Loucy (cell line): Measurements from ENCODE around the gene CENPB.

Source experiments
- H2AFZ ChIP-seq: fragments of 200-600 bp; sonication (generic); 2 replicates; pipeline ENCODE4 v1.6.0; 2016; ENCODE audit warnings: antibody characterized with exemption, mild to moderate bottlenecking, low read length, moderate library complexity
- H3F3A ChIP-seq: fragments of 200-600 bp; 2 replicates; pipeline ENCODE4 v1.6.0; 2016; ENCODE audit warnings: antibody characterized with exemption, low read depth, mild to moderate bottlenecking
- H3K27me3 ChIP-seq: fragments of 200-600 bp; sonication (generic); 2 replicates; pipeline ENCODE4 v1.6.1; 2014; ENCODE audit warnings: low read length, mild to moderate bottlenecking; ENCODE audit not compliant: insufficient read depth, poor library complexity, severe bottlenecking
- H3K36me3 ChIP-seq: fragments of 200-600 bp; sonication (generic); 2 replicates; pipeline ENCODE4 v1.6.1; 2016; ENCODE audit warnings: low read length; ENCODE audit not compliant: insufficient read depth
- H3K4me1 ChIP-seq: fragments of 200-600 bp; sonication (generic); 2 replicates; pipeline ENCODE4 v1.5.1; 2014; ENCODE audit warnings: low read length, mild to moderate bottlenecking; ENCODE audit not compliant: insufficient read depth, poor library complexity, severe bottlenecking
- H3K4me2 ChIP-seq: fragments of 200-600 bp; sonication (generic); 2 replicates; pipeline ENCODE4 v1.6.0; 2014; ENCODE audit warnings: antibody characterized with exemption, low read length, low read depth, mild to moderate bottlenecking; ENCODE audit not compliant: poor library complexity, severe bottlenecking
- H3K4me3 ChIP-seq: fragments of 200-600 bp; sonication (generic); 2 replicates; pipeline ENCODE4 v1.5.1; 2014; ENCODE audit warnings: low read length, mild to moderate bottlenecking, mixed read lengths; ENCODE audit not compliant: poor library complexity, severe bottlenecking
- H3K79me2 ChIP-seq: fragments of 200-600 bp; sonication (generic); 2 replicates; pipeline ENCODE4 v1.6.1; 2014; ENCODE audit warnings: low read length; ENCODE audit not compliant: insufficient read depth
- H3K9ac ChIP-seq: fragments of 200-600 bp; sonication (generic); 2 replicates; pipeline ENCODE4 v1.6.0; 2014; ENCODE audit warnings: mild to moderate bottlenecking, low read depth, low read length, moderate library complexity; ENCODE audit not compliant: poor library complexity, severe bottlenecking
- H3K9me2 ChIP-seq: fragments of 200-600 bp; sonication (generic); replicated peaks from 2 replicates; pipeline ENCODE4 v1.6.1; 2016; ENCODE audit warnings: low read depth, low read length, mixed read lengths
- H3K9me3 ChIP-seq: fragments of 200-600 bp; sonication (generic); 2 replicates; pipeline ENCODE4 v1.6.1; 2014; ENCODE audit warnings: mild to moderate bottlenecking, antibody characterized with exemption, low read length, low read depth; ENCODE audit not compliant: insufficient read depth
- H4K20me1 ChIP-seq: fragments of 200-600 bp; sonication (generic); 2 replicates; pipeline ENCODE4 v1.6.0; 2014; ENCODE audit warnings: antibody characterized with exemption, low read length, mild to moderate bottlenecking; ENCODE audit not compliant: insufficient read depth, poor library complexity, severe bottlenecking
- EZH2phosphoT487 ChIP-seq: fragments of 200-600 bp; IDR thresholded peaks from 2 replicates; pipeline ENCODE4 v1.6.1; 2018; ENCODE audit warnings: antibody characterized with exemption, mild to moderate bottlenecking, moderate library complexity, borderline replicate concordance
- TF ChIP-seq, protein P1 (sequence below): fragments of 200-600 bp; sonication (generic); conservative IDR thresholded peaks from 2 replicates; pipeline ENCODE4 v1.5.1; 2014; ENCODE audit warnings: mild to moderate bottlenecking, antibody characterized with exemption, low read length

The CENPB gene

DNA sequence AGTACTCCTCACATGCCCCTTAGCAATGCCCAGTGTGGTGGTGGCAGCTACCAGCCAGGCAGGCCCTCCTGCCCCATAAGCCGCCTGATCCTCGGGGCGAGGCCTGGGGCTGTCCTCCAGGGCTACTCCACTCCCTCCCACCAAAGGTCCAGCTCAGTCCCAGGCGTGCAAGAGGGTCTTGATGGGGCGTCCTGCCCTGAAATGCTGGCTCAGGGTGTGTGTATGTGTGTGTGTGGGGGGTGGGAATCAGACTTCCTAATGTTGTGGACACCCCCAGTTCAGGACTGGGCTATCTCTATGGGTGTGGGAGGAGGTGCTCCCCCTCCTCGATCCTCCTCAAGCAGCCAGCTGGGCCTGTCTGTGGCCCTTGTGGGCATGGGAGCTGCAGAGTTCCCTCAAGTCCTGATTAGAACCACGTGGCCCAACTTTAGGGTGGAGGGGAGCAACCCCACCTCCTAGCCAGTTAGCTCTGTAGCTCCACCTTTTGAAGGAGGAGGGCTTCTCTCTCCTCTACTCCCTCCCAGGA lies 46.6 kb downstream of the CENPB start:
- Histone ChIP-seq H2AFZ (no peak overlapping the region), H3K9me2 (no peaks in the 10 kb centered on the region), H3K36me3 (no peaks in the 10 kb centered on the region), H3K4me3 (no peak overlapping the region), H3K27me3 (no peaks in the 10 kb centered on the region), H3K4me2 (no peak overlapping the region), H3K4me1 (peaks cover 8% of the 10 kb centered on the region), H3K9me3 (no peaks in the 10 kb centered on the region), H3F3A (no peaks in the 10 kb centered on the region), H3K79me2 (no peaks in the 10 kb centered on the region), H4K20me1 (no peaks in the 10 kb centered on the region), H3K9ac (no peak overlapping the region)
- no peak for TF ChIP-seq EZH2phosphoT487
- TF ChIP-seq, protein P1, sequence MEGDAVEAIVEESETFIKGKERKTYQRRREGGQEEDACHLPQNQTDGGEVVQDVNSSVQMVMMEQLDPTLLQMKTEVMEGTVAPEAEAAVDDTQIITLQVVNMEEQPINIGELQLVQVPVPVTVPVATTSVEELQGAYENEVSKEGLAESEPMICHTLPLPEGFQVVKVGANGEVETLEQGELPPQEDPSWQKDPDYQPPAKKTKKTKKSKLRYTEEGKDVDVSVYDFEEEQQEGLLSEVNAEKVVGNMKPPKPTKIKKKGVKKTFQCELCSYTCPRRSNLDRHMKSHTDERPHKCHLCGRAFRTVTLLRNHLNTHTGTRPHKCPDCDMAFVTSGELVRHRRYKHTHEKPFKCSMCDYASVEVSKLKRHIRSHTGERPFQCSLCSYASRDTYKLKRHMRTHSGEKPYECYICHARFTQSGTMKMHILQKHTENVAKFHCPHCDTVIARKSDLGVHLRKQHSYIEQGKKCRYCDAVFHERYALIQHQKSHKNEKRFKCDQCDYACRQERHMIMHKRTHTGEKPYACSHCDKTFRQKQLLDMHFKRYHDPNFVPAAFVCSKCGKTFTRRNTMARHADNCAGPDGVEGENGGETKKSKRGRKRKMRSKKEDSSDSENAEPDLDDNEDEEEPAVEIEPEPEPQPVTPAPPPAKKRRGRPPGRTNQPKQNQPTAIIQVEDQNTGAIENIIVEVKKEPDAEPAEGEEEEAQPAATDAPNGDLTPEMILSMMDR = no peak

DNA sequence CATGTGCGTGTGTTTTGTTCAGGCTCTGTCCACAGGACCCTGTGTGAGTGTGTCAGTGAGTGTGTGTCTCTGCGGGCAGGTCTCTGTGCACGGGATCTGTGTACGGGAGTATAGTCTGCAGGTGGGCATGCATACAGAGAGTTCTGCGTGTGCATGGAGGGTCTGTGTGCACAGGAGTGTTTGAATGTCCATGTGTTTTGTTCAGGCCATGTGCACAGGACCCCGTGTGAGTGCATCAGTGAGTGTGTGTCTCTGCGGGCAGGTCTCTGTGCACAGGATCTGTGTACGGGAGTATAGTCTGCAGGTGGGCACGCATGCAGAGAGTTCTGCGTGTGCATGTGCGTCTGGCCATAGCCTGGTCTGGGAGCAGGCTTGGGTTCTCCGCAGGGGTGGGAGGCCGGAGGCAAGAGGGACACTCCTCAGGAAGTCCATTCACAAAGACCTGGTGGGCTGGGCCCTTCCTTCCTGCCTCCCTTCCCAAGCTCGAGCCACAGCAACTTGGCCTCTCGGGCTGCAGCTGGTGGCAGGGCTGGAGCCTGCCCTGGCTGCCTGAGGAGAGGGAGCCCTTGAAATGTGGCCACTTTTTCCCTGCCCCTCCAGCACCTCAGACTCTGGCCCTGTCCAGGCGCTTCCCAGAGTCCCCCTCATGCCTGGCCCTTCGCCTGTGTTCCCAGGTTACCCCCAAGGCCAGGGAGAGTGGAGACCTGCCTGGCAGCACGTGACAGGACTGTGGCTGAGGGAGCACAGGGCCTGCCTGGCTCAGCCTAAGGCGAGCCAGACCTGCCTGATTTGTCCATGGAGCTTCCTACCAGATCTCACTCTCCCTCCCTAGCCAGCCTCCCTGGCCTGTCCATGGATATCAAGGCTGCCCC lies 47.2 kb downstream of the CENPB start:
- Histone ChIP-seq H3K9ac (no peak overlapping the region), H3K9me2 (no peaks in the 10 kb centered on the region), H3K4me3 (no peak overlapping the region), H3K27me3 (no peaks in the 10 kb centered on the region), H3K4me2 (no peak overlapping the region), H3K36me3 (no peaks in the 10 kb centered on the region), H3F3A (no peaks in the 10 kb centered on the region), H3K4me1 (peaks cover 3% of the 10 kb centered on the region), H3K79me2 (no peaks in the 10 kb centered on the region), H4K20me1 (no peaks in the 10 kb centered on the region), H2AFZ (no peak overlapping the region), H3K9me3 (no peaks in the 10 kb centered on the region)
- no peak for TF ChIP-seq EZH2phosphoT487
- TF ChIP-seq, protein P1 = no peak

DNA sequence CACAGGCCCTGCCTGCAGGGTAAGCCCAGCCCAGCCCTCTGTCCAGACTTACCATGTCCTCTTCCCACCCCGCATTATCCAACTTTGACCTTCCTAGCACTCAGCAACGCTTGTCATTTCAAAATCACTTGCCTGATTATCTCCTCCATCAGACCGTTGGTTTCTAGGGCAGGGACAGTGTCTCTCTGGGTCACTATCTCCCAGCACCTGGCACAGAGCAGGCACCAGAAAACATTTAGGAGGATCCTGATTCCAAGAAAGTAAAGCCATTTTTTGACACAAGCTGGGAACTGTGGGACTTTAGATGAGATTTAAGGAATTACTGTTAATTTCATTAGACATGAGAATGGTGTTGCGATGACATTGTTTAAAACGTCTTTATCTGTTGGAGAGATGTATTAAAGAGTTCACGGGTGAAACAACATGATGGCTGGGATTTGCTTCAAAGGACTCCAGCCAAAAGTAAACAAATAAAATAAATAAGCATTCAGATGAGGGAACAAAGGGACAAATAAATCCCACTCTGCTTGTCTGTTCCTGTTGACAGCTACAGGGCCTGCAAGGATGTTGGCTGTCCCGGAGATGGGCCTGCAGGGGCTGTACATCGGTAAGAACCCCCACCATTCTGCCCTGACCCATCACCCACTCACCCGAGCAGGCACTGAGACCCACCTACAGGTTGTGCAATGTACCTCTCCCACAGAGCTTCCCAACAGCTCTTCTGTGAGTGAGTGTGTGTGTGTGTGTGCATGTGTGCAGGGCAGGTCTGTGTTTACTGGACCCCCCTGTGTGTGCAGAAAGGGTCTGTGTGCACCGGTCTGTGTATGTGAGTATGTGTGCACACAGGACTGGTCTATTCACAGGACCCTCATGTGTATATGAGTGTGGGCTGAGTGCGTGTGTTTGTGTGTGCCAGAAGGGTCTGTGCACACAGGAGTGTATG lies 48.2 kb downstream of the CENPB start:
- no peak overlapping the region for H3K9ac ChIP-seq
- H3K36me3 ChIP-seq = no peaks in the 10 kb centered on the region
- H3K4me1 ChIP-seq = no peaks in the 10 kb centered on the region
- H4K20me1 ChIP-seq = no peaks in the 10 kb centered on the region
- no peaks in the 10 kb centered on the region for H3K27me3 ChIP-seq
- H3K9me3 ChIP-seq = no peaks in the 10 kb centered on the region
- H3K9me2 ChIP-seq = no peaks in the 10 kb centered on the region
- no peak overlapping the region for H3K4me3 ChIP-seq
- H2AFZ ChIP-seq = no peak overlapping the region
- no peak overlapping the region for H3K4me2 ChIP-seq
- H3K79me2 ChIP-seq = no peaks in the 10 kb centered on the region
- TF ChIP-seq, protein P1 = no peak
- no peak for TF ChIP-seq EZH2phosphoT487
- H3F3A ChIP-seq = no peaks in the 10 kb centered on the region
